HCT116 (cell line): ENCODE measurements around the gene DNAH9. TPM values are rescaled to one million over a fixed set of nuclear protein-coding genes. Genes with fewer than 3 reads are reported as not detected.

ENCODE experiments used
- ATAC-seq: fragments of 200-7000 bp; cut with Tn5 transposase; 2 replicates; pipeline ENCODE4 v1.9.1; 2020; ENCODE audit warnings: mild to moderate bottlenecking, moderate library complexity
- BruUV-seq: library from RNA; stranded (reverse); fragments of 400-500 nt; replicated peaks from 2 replicates; lab custom pipeline; 2021; lab: Mats Ljungman, UMichigan
- CTCF ChIA-PET: fragments of 300-600 bp; sonication (Branson Sonifier 250); formaldehyde crosslinking; loops from one replicate; lab custom pipeline; 2021; ENCODE audit warnings: antibody characterized with exemption; lab: Charles Lee
- POLR2A ChIA-PET: fragments of 300-600, 350-600 bp; sonication (Branson Sonifier 250); formaldehyde crosslinking; loops from one replicate; lab custom pipeline; 2021; ENCODE audit warnings: antibody characterized with exemption; lab: Charles Lee
- RAD21 ChIA-PET, 2 experiments: fragments of 300-600 bp; sonication (Branson Sonifier 250); formaldehyde crosslinking; loops; one replicate each; lab custom pipeline; 2023; ENCODE audit warnings: low total read pairs in 2 of 2; ENCODE audit not compliant: uncharacterized antibody in 2 of 2, unreplicated experiment in 2 of 2, low non-redundant PET in 1 of 2; lab: Charles Lee
- DNase-seq: peaks from one replicate; pipeline ENCODE4 v3.0.0-alpha.2; 2010; ENCODE audit warnings: low read depth, low spot score
- H2AFZ ChIP-seq: fragments of 200-600 bp; shearing (Covaris generic), sonication (generic); 2 replicates; pipeline ENCODE4 v1.6.1; 2017; ENCODE audit warnings: low read depth, mixed run types, mixed read lengths, antibody characterized with exemption, low read length; ENCODE audit not compliant: poor library complexity, severe bottlenecking
- H3K27ac ChIP-seq: 2 replicates; pipeline ENCODE4 v1.5.1; 2012; ENCODE audit warnings: low read depth, low read length
- H3K27me3 ChIP-seq: fragments of 200-600 bp; sonication (generic); 2 replicates; pipeline ENCODE4 v1.6.1; 2016; ENCODE audit warnings: mixed run types, low read length, mixed read lengths; ENCODE audit not compliant: insufficient read depth
- H3K36me3 ChIP-seq, 2 experiments: fragments of 200-500 bp in 1 of 2; fragments of 200-600 bp in 1 of 2; sonication (Bioruptor generic) in 1 of 2; sonication (generic) in 1 of 2; 2 replicates each; pipeline versions ENCODE4 v1.5.1 to v1.6.1; 2014 to 2016; ENCODE audit warnings: low read length in 2 of 2, inconsistent platforms in 1 of 2, mixed read lengths in 1 of 2, mixed run types in 1 of 2; ENCODE audit not compliant: insufficient read depth in 2 of 2, control insufficient read depth in 1 of 2
- H3K4me1 ChIP-seq, 2 experiments: fragments of 200-600 bp in 1 of 2; sonication (generic) in 1 of 2; 2 replicates each; pipeline versions ENCODE4 v1.5.1 to v1.6.1; 2012 to 2017; ENCODE audit warnings: low read length in 2 of 2, inconsistent platforms in 1 of 2, mild to moderate bottlenecking in 1 of 2, mixed read lengths in 1 of 2, mixed run types in 1 of 2, moderate library complexity in 1 of 2; ENCODE audit not compliant: insufficient read depth in 2 of 2, control insufficient read depth in 1 of 2
- H3K4me2 ChIP-seq: fragments of 200-600 bp; sonication (generic); 2 replicates; pipeline ENCODE4 v1.6.1; 2017; ENCODE audit warnings: mixed run types, low read length, mixed read lengths
- H3K4me3 ChIP-seq, 2 experiments: fragments of 200-600 bp in 1 of 2; sonication (generic) in 1 of 2; replicated peaks in 1 of 2; 2 replicates each; pipeline ENCODE4 v1.5.1; 2011 to 2016; ENCODE audit warnings: low read length in 2 of 2, control low read depth in 1 of 2, low read depth in 1 of 2, mild to moderate bottlenecking in 1 of 2, mixed read lengths in 1 of 2, mixed run types in 1 of 2
- H3K79me2 ChIP-seq: fragments of 200-600 bp; sonication (generic); 2 replicates; pipeline ENCODE4 v1.6.1; 2017; ENCODE audit warnings: mild to moderate bottlenecking, mixed run types, low read length, moderate library complexity, mixed read lengths; ENCODE audit not compliant: insufficient read depth
- H3K9ac ChIP-seq: fragments of 200-600 bp; sonication (generic); 2 replicates; pipeline ENCODE4 v1.6.1; 2016; ENCODE audit warnings: low read length, mixed read lengths
- H3K9me2 ChIP-seq: fragments of 200-600 bp; sonication (generic), shearing (Covaris generic); 2 replicates; pipeline ENCODE4 v1.6.1; 2017; ENCODE audit warnings: mixed run types, mild to moderate bottlenecking, moderate library complexity; ENCODE audit not compliant: insufficient read depth
- H3K9me3 ChIP-seq, 2 experiments: fragments of 200-500 bp in 1 of 2; fragments of 200-600 bp in 1 of 2; sonication (Bioruptor generic) in 1 of 2; sonication (generic) in 1 of 2; 2 replicates each; pipeline ENCODE4 v1.6.1; 2014 to 2017; ENCODE audit warnings: low read length in 2 of 2, mixed read lengths in 2 of 2, inconsistent platforms in 1 of 2, low read depth in 1 of 2, mild to moderate bottlenecking in 1 of 2, mixed run types in 1 of 2, moderate library complexity in 1 of 2; ENCODE audit not compliant: control insufficient read depth in 1 of 2, insufficient read depth in 1 of 2
- H4K20me1 ChIP-seq: fragments of 200-600 bp; sonication (generic), shearing (Covaris generic); 2 replicates; pipeline ENCODE4 v1.6.1; 2017; ENCODE audit warnings: mixed run types, mild to moderate bottlenecking, moderate library complexity; ENCODE audit not compliant: insufficient read depth
- CBX3 ChIP-seq: IDR thresholded peaks from 2 replicates; pipeline ENCODE4 v1.6.1; 2012; ENCODE audit warnings: low read depth
- CTCF ChIP-seq, 3 experiments: fragments of 200-600 bp in 1 of 3; sonication (generic) in 1 of 3; IDR thresholded peaks in 2 of 3; conservative IDR thresholded peaks in 1 of 3; 2 replicates each; pipeline ENCODE4 v1.5.1; 2012 to 2017; ENCODE audit warnings: low read depth in 2 of 3, low read length in 2 of 3, antibody characterized with exemption in 1 of 3, borderline replicate concordance in 1 of 3, control low read depth in 1 of 3, mild to moderate bottlenecking in 1 of 3, mixed read lengths in 1 of 3, mixed run types in 1 of 3, moderate library complexity in 1 of 3; ENCODE audit not compliant: insufficient read depth in 1 of 3
- ELF1 ChIP-seq: IDR thresholded peaks from 2 replicates; pipeline ENCODE4 v1.6.1; 2012; ENCODE audit warnings: low read depth, borderline replicate concordance
- EZH2phosphoT487 ChIP-seq: fragments of 200-600 bp; IDR thresholded peaks from 2 replicates; pipeline ENCODE4 v1.6.1; 2018; ENCODE audit warnings: antibody characterized with exemption, borderline replicate concordance
- FOSL1 ChIP-seq: IDR thresholded peaks from 2 replicates; pipeline ENCODE4 v1.6.1; 2012; ENCODE audit warnings: low read depth
- MAX ChIP-seq: IDR thresholded peaks from 2 replicates; pipeline ENCODE4 v1.6.1; 2012
- POLR2AphosphoS5 ChIP-seq: IDR thresholded peaks from 2 replicates; pipeline ENCODE4 v1.6.1; 2011; ENCODE audit warnings: mild to moderate bottlenecking, low read depth, low read length, moderate library complexity
- REST ChIP-seq: IDR thresholded peaks from 2 replicates; pipeline ENCODE4 v1.6.1; 2012; ENCODE audit warnings: low read depth
- SIN3A ChIP-seq: IDR thresholded peaks from 2 replicates; pipeline ENCODE4 v1.6.1; 2012; ENCODE audit warnings: low read depth
- SP1 ChIP-seq: IDR thresholded peaks from 2 replicates; pipeline ENCODE4 v1.6.1; 2012; ENCODE audit warnings: low read depth
- SRF ChIP-seq: IDR thresholded peaks from 2 replicates; pipeline ENCODE4 v1.6.1; 2012; ENCODE audit warnings: low read depth
- ZNF274 ChIP-seq: fragments of 200-500 bp; sonication (Bioruptor generic); IDR thresholded peaks from 2 replicates; pipeline ENCODE4 v1.6.1; 2014; ENCODE audit warnings: mild to moderate bottlenecking, low read depth, low read length, inconsistent platforms
- intact Hi-C: fragments of 100-400 bp; cut with micrococcal nuclease; formaldehyde crosslinking; loops from 2 replicates; pipeline ENCODE4 v1.10.0; 2022
- total RNA-seq: library from RNA; stranded (reverse); gene quantifications from one replicate; pipeline ENCODE4 v1.2.1, GENCODE V29; 2021; ENCODE audit not compliant: unreplicated experiment
- TF ChIP-seq, protein P1 (sequence below): IDR thresholded peaks from 2 replicates; pipeline ENCODE4 v1.6.1; 2012

The DNAH9 gene
- total RNA-seq, 1 experiment from 2014 or later, result not detected

DNA sequence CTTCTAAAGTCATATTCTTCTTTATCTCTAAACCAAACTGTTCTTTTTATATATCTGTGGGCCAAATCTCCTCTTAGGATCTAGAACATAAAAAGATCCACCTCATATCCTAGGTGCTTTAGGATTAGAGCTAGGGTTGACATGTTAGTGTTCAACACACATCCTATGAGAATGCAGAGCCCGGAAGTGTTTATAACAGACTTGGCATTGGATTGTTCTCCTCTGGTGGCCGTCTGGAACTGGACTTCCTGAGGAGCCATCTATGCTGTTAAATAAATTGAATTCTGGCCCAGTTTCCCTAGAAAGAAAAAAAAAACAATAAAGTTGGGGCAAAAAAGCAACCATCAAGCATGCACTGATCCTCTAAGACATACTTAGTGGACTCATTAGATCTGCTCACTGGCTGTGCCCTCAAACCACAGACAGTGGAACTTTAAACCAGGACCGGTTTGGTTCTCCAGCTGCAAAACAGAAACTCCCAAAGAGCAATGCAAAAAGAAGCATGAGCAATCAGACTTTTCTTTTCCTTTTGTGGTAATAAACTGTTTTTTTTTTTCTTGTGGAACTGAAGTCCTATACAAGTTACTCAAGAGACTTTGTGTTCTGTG, 216.5 kb downstream of the DNAH9 start:
- intact Hi-C loops, result no loop called here
- Histone ChIP-seq H3K9ac (no peak overlapping the region), H3K36me3 (no peaks in the 10 kb centered on the region), H3K4me3 (no peak overlapping the region), H3K79me2 (no peaks in the 10 kb centered on the region)
- no peak for TF ChIP-seq POLR2AphosphoS5
- TF ChIP-seq MAX, result no peak
- TF ChIP-seq REST, result no peak
- TF ChIP-seq CBX3, result no peak
- TF ChIP-seq, all 23 proteins: peak for 0
- CTCF ChIA-PET, result no interaction called here
- RAD21 ChIA-PET, result no interaction called here
- H3K27me3 ChIP-seq, result peaks cover 19% of the 10 kb centered on the region; the same call in 1 of the 2 replicates
- no peaks in the 10 kb centered on the region for H3K4me1 ChIP-seq
- ATAC-seq (no peak), DNase-seq (no peak)
- no peak overlapping the region for H3K27ac ChIP-seq
- no TSS peak for BruUV-seq
- H3K9me3 ChIP-seq, result no peaks in the 10 kb centered on the region
- POLR2A ChIA-PET, result no interaction called here
- H3K4me2 ChIP-seq, result no peak overlapping the region
- no peaks in the 10 kb centered on the region for H4K20me1 ChIP-seq
- H2AFZ ChIP-seq, result no peak overlapping the region
- H3K9me2 ChIP-seq, result no peaks in the 10 kb centered on the region

DNA sequence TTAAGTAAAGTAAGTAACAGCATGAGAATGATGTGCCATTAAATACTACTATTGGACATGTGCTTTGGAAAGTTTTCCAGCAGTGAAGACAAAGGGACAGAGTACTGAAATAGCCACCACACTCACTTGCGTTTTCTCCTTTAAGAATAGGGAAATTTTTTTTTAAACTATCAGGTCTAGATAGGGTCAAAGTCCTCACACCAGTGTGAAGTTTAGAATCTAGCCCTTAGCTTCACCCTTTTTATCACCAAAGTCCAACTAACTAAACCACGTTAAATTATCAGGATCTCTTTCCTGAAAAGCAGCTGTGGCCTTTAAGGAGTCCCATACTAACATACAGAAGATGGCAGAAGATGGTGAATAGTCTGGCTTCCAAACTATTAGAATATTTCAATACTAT, 218.1 kb downstream of the DNAH9 start:
- intact Hi-C loops, result no loop called here
- Histone ChIP-seq H3K27ac (no peak overlapping the region), H3K4me1 (no peaks in the 10 kb centered on the region), H3K9me2 (no peaks in the 10 kb centered on the region), H4K20me1 (no peaks in the 10 kb centered on the region), H3K9me3 (no peaks in the 10 kb centered on the region), H3K4me3 (no peak overlapping the region), H3K9ac (no peak overlapping the region), H3K79me2 (no peaks in the 10 kb centered on the region), H3K27me3 (peaks cover 15% of the 10 kb centered on the region; the same call in 1 of the 2 replicates), H3K36me3 (no peaks in the 10 kb centered on the region), H2AFZ (no peak overlapping the region), H3K4me2 (no peak overlapping the region)
- ATAC-seq (no peak), DNase-seq (no peak)
- ChIA-PET POLR2A (no interaction called here), CTCF (no interaction called here), RAD21 (no interaction called here)
- no TSS peak for BruUV-seq
- TF ChIP-seq ZNF274, result no peak
- no peak for TF ChIP-seq FOSL1
- no peak for TF ChIP-seq POLR2AphosphoS5
- no peak for TF ChIP-seq ELF1
- no peak for TF ChIP-seq CTCF (IDR thresholded peaks at IDR 0.05 in 2 of 3, conservative IDR thresholded peaks at IDR 0.05 in 1 of 3; ENCODE audit: borderline replicate concordance in 1 of 3, insufficient read depth in 1 of 3, low read depth in 2 of 3, low read length in 2 of 3)
- TF ChIP-seq CBX3, result no peak
- TF ChIP-seq, protein P1, sequence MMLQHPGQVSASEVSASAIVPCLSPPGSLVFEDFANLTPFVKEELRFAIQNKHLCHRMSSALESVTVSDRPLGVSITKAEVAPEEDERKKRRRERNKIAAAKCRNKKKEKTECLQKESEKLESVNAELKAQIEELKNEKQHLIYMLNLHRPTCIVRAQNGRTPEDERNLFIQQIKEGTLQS, result no peak
- no peak for TF ChIP-seq MAX
- no peak for TF ChIP-seq SP1
- no peak for TF ChIP-seq SRF
- no peak for TF ChIP-seq SIN3A
- no peak for TF ChIP-seq EZH2phosphoT487
